Adrenal gland (tissue), 12 donors: ENCODE measurements around the gene AGR3. TPM values are rescaled to one million over a fixed set of nuclear protein-coding genes. Genes with fewer than 3 reads are reported as not detected.

Source experiments
- DNase-seq, 7 donors: peaks; one replicate each; pipeline ENCODE4 v3.0.0-alpha.2; 2019 to 2020
- H3K27ac ChIP-seq, 5 donors: fragments of 200-600 bp; sonication (generic) in 4 of 5; 1 replicate in 3 of 5; 2 replicates in 2 of 5; pipeline versions ENCODE4 v1.5.1 to v1.8.0; 2016 to 2020; ENCODE audit warnings: mild to moderate bottlenecking in 1 of 5
- H3K27me3 ChIP-seq: fragments of 200-600 bp; 2 replicates; pipeline ENCODE4 v1.8.0; 2021
- H3K36me3 ChIP-seq, 2 donors: fragments of 200-600 bp; replicated peaks in 1 of 2; 1 replicate in 1 of 2; 2 replicates in 1 of 2; pipeline versions ENCODE4 v1.5.1 to v1.8.0; 2018 to 2022
- H3K4me1 ChIP-seq, 2 donors: fragments of 200-600 bp; replicated peaks in 1 of 2; 1 replicate in 1 of 2; 2 replicates in 1 of 2; pipeline versions ENCODE4 v1.5.1 to v1.8.0; 2018 to 2021
- H3K4me3 ChIP-seq, 4 donors: fragments of 200-600 bp; sonication (generic) in 3 of 4; one replicate each; pipeline ENCODE4 v1.5.1; 2016 to 2018
- H3K9me3 ChIP-seq, 3 donors: fragments of 200-600 bp; sonication (generic) in 1 of 3; replicated peaks in 1 of 3; 1 replicate in 2 of 3; 2 replicates in 1 of 3; pipeline versions ENCODE4 v1.5.1 to v1.8.0; 2016 to 2021
- POLR2A ChIP-seq, 2 donors: fragments of 450-650 bp; IDR thresholded peaks; one replicate each; pipeline ENCODE4 v1.6.1; 2017; ENCODE audit warnings: antibody characterized with exemption in 2 of 2, mild to moderate bottlenecking in 2 of 2, moderate library complexity in 1 of 2
- WGBS, 4 donors: extraction: QIAGEN DNeasy Blood & Tissue Kit in 2 of 4; methylation state at CpG; one replicate each; pipeline versions ENCODE4 v1.1.5 to v1.1.7; 2013 to 2017; 5-methylcytosine and 5-hydroxymethylcytosine counted together
- intact Hi-C, 2 donors: fragments of 100-400 bp; cut with DNase I; formaldehyde crosslinking; loops; one replicate each; pipeline versions ENCODE4 v1.14.1 to v1.15.0; 2022 to 2023
- polyA plus RNA-seq, 3 donors: library from polyadenylated mRNA; stranded (reverse); fragments of 200-250 nt in 2 of 3; fragments of 350-450 nt in 1 of 3; fragmentation: Illumina TruSeq in 1 of 3; extraction: RNeasy Lipid Tissue Mini Kit (QIAGEN cat#74804) in 1 of 3; gene quantifications; one replicate each; pipeline ENCODE4 v1.2.3, GENCODE V29; 2013 to 2014
- total RNA-seq, 9 donors: library from RNA; depleted of rRNA in 4 of 9; stranded (reverse); fragments of >200 nt in 4 of 9; fragments of 120-200 nt in 1 of 9; fragmentation: NEBNext Ultra II Directional in 1 of 9; extraction: Animal tissue kit (Norgen Biotek cat#: 25700) in 1 of 9; gene quantifications; one replicate each; pipeline versions ENCODE4 v1.1.0 to v1.2.4, GENCODE V29; 2013 to 2023
- TF ChIP-seq, protein P1 (sequence below), 6 experiments: fragments of 450-650 bp in 4 of 6; fragments of 200-600 bp in 2 of 6; sonication (generic) in 1 of 6; IDR thresholded peaks; 1 replicate in 5 of 6; 2 replicates in 1 of 6; pipeline versions ENCODE4 v1.5.1 to v1.8.0; 2016 to 2021; ENCODE audit warnings: antibody characterized with exemption in 6 of 6, mild to moderate bottlenecking in 2 of 6, moderate library complexity in 1 of 6
- donor health status: healthy with polysubstance abuse.
- donor health status: Bipolar disorder and iron deficiency.
- donor health status: DM: yes; HTN: yes; CAD: no.
- donor health status: DM: no; HTN: no; CAD: no.
- donor health status: DM: no; HTN: no; CAD: no.
- donor health status: DM: yes; HTN: yes; CAD: no.

The AGR3 gene
- total and polyA plus RNA-seq, 12 donors: not detected

DNA sequence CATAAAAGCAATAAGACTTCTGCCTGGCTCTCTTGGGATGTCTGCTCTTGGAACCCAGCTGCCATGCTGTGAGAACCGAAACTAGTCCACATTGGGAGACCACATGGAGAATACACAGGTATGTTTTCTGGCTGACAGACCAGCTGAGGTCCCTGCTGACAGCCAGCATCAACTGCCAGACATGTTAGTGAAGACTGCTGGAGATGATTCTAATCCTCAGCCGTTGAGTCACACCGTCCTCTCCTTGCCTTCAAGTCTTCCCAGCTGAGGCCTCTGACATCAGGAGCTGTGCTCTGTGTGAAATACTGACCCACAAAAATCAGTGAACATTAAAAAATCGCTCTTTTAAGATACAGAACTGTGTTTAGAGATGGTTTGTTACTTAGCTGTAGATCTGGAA is 40.1 kb downstream of the AGR3 start:
- H3K27me3 ChIP-seq: no peaks in the 10 kb centered on the region
- H3K9me3 ChIP-seq: no peaks in the 10 kb centered on the region
- intact Hi-C loops: no loop called here
- H3K4me1 ChIP-seq: no peaks in the 10 kb centered on the region
- no peak overlapping the region for H3K27ac ChIP-seq
- no peak overlapping the region for H3K4me3 ChIP-seq
- no peak for TF ChIP-seq POLR2A (IDR thresholded peaks at IDR 0.05)
- TF ChIP-seq, protein P1, sequence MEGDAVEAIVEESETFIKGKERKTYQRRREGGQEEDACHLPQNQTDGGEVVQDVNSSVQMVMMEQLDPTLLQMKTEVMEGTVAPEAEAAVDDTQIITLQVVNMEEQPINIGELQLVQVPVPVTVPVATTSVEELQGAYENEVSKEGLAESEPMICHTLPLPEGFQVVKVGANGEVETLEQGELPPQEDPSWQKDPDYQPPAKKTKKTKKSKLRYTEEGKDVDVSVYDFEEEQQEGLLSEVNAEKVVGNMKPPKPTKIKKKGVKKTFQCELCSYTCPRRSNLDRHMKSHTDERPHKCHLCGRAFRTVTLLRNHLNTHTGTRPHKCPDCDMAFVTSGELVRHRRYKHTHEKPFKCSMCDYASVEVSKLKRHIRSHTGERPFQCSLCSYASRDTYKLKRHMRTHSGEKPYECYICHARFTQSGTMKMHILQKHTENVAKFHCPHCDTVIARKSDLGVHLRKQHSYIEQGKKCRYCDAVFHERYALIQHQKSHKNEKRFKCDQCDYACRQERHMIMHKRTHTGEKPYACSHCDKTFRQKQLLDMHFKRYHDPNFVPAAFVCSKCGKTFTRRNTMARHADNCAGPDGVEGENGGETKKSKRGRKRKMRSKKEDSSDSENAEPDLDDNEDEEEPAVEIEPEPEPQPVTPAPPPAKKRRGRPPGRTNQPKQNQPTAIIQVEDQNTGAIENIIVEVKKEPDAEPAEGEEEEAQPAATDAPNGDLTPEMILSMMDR (IDR thresholded peaks at IDR 0.05): no peak
- DNase-seq: no peak
- 87 to 91% (median 89%) methylated on average over 4 of the region's 4 CpGs for WGBS, 4 donors
- H3K36me3 ChIP-seq: no peaks in the 10 kb centered on the region

DNA sequence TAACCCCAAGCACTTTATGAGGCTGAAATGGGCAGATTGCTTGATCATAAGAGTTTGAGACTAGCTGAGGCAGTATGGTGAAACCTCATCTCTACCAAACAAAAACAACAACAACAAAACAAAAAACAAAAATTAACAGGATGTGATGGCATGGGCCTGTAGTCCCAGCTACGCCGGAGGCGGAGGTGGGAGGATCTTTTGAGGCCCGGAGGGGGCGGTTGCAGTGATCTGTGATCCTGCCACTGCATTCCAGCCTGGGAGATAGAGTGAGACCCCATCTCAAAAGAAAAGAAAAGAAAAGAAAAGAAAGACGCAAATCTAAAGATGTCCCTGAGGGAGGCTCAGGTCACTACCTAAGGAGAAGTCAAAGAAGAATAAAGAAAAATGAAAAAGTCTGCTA is 41.7 kb downstream of the AGR3 start:
- no peak overlapping the region for H3K4me3 ChIP-seq
- no peak overlapping the region for H3K27ac ChIP-seq
- intact Hi-C loops: no loop called here
- no peaks in the 10 kb centered on the region for H3K4me1 ChIP-seq
- TF ChIP-seq POLR2A (IDR thresholded peaks at IDR 0.05): no peak
- TF ChIP-seq, protein P1 (IDR thresholded peaks at IDR 0.05): no peak
- H3K36me3 ChIP-seq: no peaks in the 10 kb centered on the region
- no peaks in the 10 kb centered on the region for H3K9me3 ChIP-seq
- no peak for DNase-seq
- WGBS, 4 donors: 85 to 92% (median 91%) methylated on average over 6 of the region's 6 CpGs
- no peaks in the 10 kb centered on the region for H3K27me3 ChIP-seq

- Histone ChIP-seq H3K27me3 (no peaks in the 10 kb centered on the region), H3K9me3 (no peaks in the 10 kb centered on the region), H3K27ac (no peak overlapping the region), H3K36me3 (no peaks in the 10 kb centered on the region), H3K4me1 (no peaks in the 10 kb centered on the region), H3K4me3 (no peak overlapping the region)
- TF ChIP-seq, protein P1 (IDR thresholded peaks at IDR 0.05): no peak
- no peak for TF ChIP-seq POLR2A (IDR thresholded peaks at IDR 0.05)
- WGBS, 4 donors: 81 to 86% (median 84%) methylated on average over 2 of the region's 2 CpGs
- intact Hi-C loops: no loop called here
- DNase-seq: no peak
Observed at GRCh38 chr7:16839646-16840045, 42.1 kb downstream of the AGR3 start.

DNA sequence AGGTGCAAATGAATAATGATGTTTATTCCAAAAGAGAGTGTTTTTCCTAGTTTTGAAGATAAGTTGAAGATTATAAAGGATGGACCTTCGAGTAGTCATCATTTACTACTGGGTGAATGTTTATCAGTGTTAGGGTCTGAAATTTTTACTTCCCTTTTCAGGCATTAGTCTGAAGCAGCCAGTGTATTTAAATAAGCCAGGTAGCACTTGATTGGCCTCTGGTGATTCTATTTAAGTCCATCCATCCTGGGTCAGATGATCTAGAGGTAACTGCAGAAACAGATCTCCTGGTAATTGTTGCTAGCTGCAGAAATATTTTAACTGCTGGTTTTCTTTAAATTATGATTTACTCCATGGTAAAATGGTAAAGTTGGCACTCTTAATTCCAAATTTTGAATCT is 42.9 kb downstream of the AGR3 start:
- no peaks in the 10 kb centered on the region for H3K4me1 ChIP-seq
- H3K4me3 ChIP-seq: no peak overlapping the region
- intact Hi-C loops: no loop called here
- 72 to 96% (median 83%) methylated on average over 1 of the region's 1 CpG for WGBS, 4 donors
- no peak overlapping the region for H3K27ac ChIP-seq
- no peak for DNase-seq
- TF ChIP-seq, protein P1 (IDR thresholded peaks at IDR 0.05): no peak
- TF ChIP-seq POLR2A (IDR thresholded peaks at IDR 0.05): no peak
- H3K9me3 ChIP-seq: no peaks in the 10 kb centered on the region
- H3K27me3 ChIP-seq: no peaks in the 10 kb centered on the region
- no peaks in the 10 kb centered on the region for H3K36me3 ChIP-seq
